Esophagus muscularis mucosa (tissue), 4 donors: ENCODE results near the gene STKLD1.

Source experiments
- EP300 ChIP-seq: sonication (generic); formaldehyde crosslinking; IDR thresholded peaks from one replicate; pipeline ENCODE4 v1.6.1; 2017; ENCODE audit warnings: antibody characterized with exemption
- POLR2A ChIP-seq: fragments of 450-650 bp; IDR thresholded peaks from one replicate; pipeline ENCODE4 v1.6.1; 2017; ENCODE audit warnings: antibody characterized with exemption, moderate library complexity, mild to moderate bottlenecking, low read depth
- TF ChIP-seq, protein P1 (sequence below), 3 experiments: fragments of 200-600 bp in 2 of 3; fragments of 450-650 bp in 1 of 3; sonication (generic) in 2 of 3; IDR thresholded peaks; one replicate each; pipeline ENCODE4 v1.5.1; 2017 to 2019; ENCODE audit warnings: antibody characterized with exemption in 3 of 3, mild to moderate bottlenecking in 2 of 3, moderate library complexity in 1 of 3

DNA sequence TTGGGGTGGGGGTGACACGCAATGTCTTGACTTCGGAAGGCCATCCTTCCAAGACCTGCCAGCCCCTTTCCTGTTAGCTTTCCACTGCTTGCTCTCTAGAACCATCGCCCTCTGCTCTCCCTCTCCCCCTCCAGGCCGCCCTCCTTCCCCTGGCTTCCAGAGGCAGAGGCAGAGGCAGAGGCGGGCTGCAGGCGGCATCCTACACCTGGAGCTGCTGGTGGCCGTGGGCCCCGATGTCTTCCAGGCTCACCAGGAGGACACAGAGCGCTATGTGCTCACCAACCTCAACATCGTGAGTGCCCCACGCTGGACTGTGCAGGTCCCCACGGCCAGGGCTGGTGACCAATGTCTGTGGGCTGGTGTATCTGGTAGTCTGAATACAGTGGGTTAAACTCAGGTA is 48.0 kb downstream of the STKLD1 start:
- TF ChIP-seq, protein P1, sequence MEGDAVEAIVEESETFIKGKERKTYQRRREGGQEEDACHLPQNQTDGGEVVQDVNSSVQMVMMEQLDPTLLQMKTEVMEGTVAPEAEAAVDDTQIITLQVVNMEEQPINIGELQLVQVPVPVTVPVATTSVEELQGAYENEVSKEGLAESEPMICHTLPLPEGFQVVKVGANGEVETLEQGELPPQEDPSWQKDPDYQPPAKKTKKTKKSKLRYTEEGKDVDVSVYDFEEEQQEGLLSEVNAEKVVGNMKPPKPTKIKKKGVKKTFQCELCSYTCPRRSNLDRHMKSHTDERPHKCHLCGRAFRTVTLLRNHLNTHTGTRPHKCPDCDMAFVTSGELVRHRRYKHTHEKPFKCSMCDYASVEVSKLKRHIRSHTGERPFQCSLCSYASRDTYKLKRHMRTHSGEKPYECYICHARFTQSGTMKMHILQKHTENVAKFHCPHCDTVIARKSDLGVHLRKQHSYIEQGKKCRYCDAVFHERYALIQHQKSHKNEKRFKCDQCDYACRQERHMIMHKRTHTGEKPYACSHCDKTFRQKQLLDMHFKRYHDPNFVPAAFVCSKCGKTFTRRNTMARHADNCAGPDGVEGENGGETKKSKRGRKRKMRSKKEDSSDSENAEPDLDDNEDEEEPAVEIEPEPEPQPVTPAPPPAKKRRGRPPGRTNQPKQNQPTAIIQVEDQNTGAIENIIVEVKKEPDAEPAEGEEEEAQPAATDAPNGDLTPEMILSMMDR (IDR thresholded peaks at IDR 0.05), result no peak
- TF ChIP-seq POLR2A (no peak), EP300 (no peak)
